Fibroblast of lung (primary cell): Measurements from ENCODE around the gene GMPR2. TPM values are rescaled to one million over a fixed set of nuclear protein-coding genes. Genes with fewer than 3 reads are reported as not detected.

Experiments
- DNase-seq, 2 donors: peaks; one replicate each; pipeline versions ENCODE4 v3.0.0 to v3.0.0-alpha.2; 2010; ENCODE audit warnings: low read depth in 2 of 2
- H2AFZ ChIP-seq: 2 replicates; pipeline ENCODE4 v1.5.1; 2012; ENCODE audit warnings: low read length, control low read depth, inconsistent platforms
- H3K27ac ChIP-seq: 2 replicates; pipeline ENCODE4 v1.5.1; 2011; ENCODE audit warnings: low read length, control low read depth; ENCODE audit not compliant: insufficient read depth
- H3K27me3 ChIP-seq: 2 replicates; pipeline ENCODE4 v1.5.1; 2011; ENCODE audit warnings: mild to moderate bottlenecking, low read length; ENCODE audit not compliant: control insufficient read depth, insufficient read depth
- H3K36me3 ChIP-seq: 2 replicates; pipeline ENCODE4 v1.5.1; 2011; ENCODE audit warnings: low read length; ENCODE audit not compliant: control insufficient read depth, insufficient read depth
- H3K4me1 ChIP-seq: 2 replicates; pipeline ENCODE4 v1.5.1; 2011; ENCODE audit warnings: low read length; ENCODE audit not compliant: control insufficient read depth, insufficient read depth; ENCODE audit errors: extremely low read depth
- H3K4me2 ChIP-seq: 2 replicates; pipeline ENCODE4 v1.5.1; 2011; ENCODE audit warnings: low read length, control low read depth; ENCODE audit not compliant: insufficient read depth; ENCODE audit errors: extremely low read depth
- H3K4me3 ChIP-seq, 4 experiments: fragments of 200-600 bp in 1 of 4; sonication (generic) in 1 of 4; replicated peaks in 1 of 4; 2 replicates each; pipeline ENCODE4 v1.5.1; 2011 to 2016; ENCODE audit warnings: low read length in 4 of 4, low read depth in 3 of 4, mild to moderate bottlenecking in 3 of 4, control low read depth in 2 of 4, inconsistent platforms in 1 of 4, mixed read lengths in 1 of 4; ENCODE audit not compliant: insufficient read depth in 1 of 4; ENCODE audit errors: control extremely low read depth in 1 of 4
- H3K79me2 ChIP-seq: 2 replicates; pipeline ENCODE4 v1.5.1; 2012; ENCODE audit warnings: mild to moderate bottlenecking, low read length, inconsistent platforms; ENCODE audit not compliant: control insufficient read depth, insufficient read depth
- H3K9ac ChIP-seq: 2 replicates; pipeline ENCODE4 v1.5.1; 2011; ENCODE audit warnings: mild to moderate bottlenecking, low read length, control low read depth; ENCODE audit not compliant: insufficient read depth
- H3K9me3 ChIP-seq: 2 replicates; pipeline ENCODE4 v1.5.1; 2012; ENCODE audit warnings: low read depth, low read length; ENCODE audit not compliant: control insufficient read depth, insufficient read depth
- H4K20me1 ChIP-seq: 2 replicates; pipeline ENCODE4 v1.5.1; 2011; ENCODE audit warnings: low read length; ENCODE audit not compliant: control insufficient read depth, insufficient read depth; ENCODE audit errors: extremely low read depth
- EZH2 ChIP-seq: IDR thresholded peaks from 2 replicates; pipeline ENCODE4 v1.5.1; 2012; ENCODE audit warnings: low read length, control low read depth, mild to moderate bottlenecking; ENCODE audit errors: missing control alignments
- polyA plus RNA-seq, 2 donors: library from polyadenylated mRNA; depleted of rRNA in 1 of 2; stranded (reverse) in 1 of 2; unstranded in 1 of 2; fragments of >200 nt; gene quantifications; 2 replicates each; pipeline ENCODE4 v1.2.1, GENCODE V29; 2011 to 2012; ENCODE audit warnings: missing spikeins in 1 of 2
- total RNA-seq: library from RNA; depleted of rRNA; stranded (reverse); fragments of >200 nt; gene quantifications from 2 replicates; pipeline ENCODE4 v1.2.1, GENCODE V29; 2014
- TF ChIP-seq, protein P1 (sequence below), 2 donors: IDR thresholded peaks in 1 of 2; conservative IDR thresholded peaks in 1 of 2; 1 replicate in 1 of 2; 2 replicates in 1 of 2; pipeline ENCODE4 v1.5.1; 2011 to 2012; ENCODE audit warnings: low read length in 2 of 2, control low read depth in 1 of 2, inconsistent platforms in 1 of 2, low read depth in 1 of 2, mild to moderate bottlenecking in 1 of 2

GMPR2 gene
- total and polyA plus RNA-seq, 2 donors (not counting 1 experiment from before 2014, with no cell fraction given) = 80.2 to 128 TPM

DNA sequence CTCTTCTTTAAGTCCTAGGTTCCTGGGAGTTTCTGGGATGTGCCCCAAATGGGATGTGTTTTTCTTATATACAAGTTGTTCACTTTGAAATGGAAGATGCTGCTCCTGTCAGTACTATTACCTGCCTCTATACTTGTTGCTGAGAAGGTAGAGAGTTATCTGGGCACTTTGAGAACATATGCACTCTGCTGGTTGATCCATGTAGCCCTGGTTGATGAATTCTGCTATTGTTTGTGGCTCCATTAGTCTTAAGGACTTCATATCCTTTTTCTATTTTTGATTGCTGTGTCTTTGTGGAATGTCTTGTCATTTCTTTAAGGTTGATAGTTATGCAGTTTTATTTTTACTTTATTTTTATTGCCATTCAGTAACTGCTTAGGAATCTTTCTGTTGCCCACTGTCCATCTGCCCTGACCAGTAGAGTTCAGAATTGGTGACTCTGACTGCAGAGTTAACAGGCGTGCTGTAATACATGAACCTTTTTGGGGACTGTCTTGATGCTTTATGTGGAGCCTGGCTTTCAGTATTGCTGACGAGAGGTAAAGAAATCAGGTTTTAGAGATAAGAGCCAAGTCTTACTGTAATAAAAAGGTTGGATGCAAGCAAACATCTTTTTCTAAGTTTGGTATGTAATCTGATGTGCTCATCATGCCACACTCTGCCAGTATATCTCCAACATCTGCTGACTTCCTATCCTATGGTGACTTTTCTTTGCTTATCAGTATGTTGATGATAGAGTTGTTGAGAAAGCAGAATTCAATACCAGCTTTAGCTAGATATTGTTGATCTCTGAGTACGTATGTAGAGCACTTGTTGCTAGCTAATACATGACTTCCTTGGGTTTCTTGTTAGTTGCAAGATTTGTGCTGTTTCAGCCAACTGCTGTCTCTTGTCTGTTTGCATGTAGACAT, 1.6 kb downstream of the GMPR2 start:
- peak overlapping the region; percentile 100 for H3K4me2 ChIP-seq
- H3K9ac ChIP-seq = no peak overlapping the region
- H4K20me1 ChIP-seq = no peaks in the 10 kb centered on the region
- H3K4me1 ChIP-seq = peaks cover 15% of the 10 kb centered on the region
- H2AFZ ChIP-seq = no peak overlapping the region
- H3K79me2 ChIP-seq = peaks cover 46% of the 10 kb centered on the region
- H3K27me3 ChIP-seq = no peaks in the 10 kb centered on the region
- H3K27ac ChIP-seq = no peak overlapping the region
- H3K36me3 ChIP-seq = peaks cover 21% of the 10 kb centered on the region
- DNase-seq = no peak
- no peak for TF ChIP-seq EZH2
- TF ChIP-seq, protein P1, sequence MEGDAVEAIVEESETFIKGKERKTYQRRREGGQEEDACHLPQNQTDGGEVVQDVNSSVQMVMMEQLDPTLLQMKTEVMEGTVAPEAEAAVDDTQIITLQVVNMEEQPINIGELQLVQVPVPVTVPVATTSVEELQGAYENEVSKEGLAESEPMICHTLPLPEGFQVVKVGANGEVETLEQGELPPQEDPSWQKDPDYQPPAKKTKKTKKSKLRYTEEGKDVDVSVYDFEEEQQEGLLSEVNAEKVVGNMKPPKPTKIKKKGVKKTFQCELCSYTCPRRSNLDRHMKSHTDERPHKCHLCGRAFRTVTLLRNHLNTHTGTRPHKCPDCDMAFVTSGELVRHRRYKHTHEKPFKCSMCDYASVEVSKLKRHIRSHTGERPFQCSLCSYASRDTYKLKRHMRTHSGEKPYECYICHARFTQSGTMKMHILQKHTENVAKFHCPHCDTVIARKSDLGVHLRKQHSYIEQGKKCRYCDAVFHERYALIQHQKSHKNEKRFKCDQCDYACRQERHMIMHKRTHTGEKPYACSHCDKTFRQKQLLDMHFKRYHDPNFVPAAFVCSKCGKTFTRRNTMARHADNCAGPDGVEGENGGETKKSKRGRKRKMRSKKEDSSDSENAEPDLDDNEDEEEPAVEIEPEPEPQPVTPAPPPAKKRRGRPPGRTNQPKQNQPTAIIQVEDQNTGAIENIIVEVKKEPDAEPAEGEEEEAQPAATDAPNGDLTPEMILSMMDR (conservative IDR thresholded peaks at IDR 0.05 in 1 of 2, IDR thresholded peaks at IDR 0.05 in 1 of 2; ENCODE audit: low read depth in 1 of 2, low read length in 2 of 2) = no peak
- H3K4me3 ChIP-seq = peak overlapping the region in 1 of 4 experiments; percentile 18
- H3K9me3 ChIP-seq = no peaks in the 10 kb centered on the region

DNA sequence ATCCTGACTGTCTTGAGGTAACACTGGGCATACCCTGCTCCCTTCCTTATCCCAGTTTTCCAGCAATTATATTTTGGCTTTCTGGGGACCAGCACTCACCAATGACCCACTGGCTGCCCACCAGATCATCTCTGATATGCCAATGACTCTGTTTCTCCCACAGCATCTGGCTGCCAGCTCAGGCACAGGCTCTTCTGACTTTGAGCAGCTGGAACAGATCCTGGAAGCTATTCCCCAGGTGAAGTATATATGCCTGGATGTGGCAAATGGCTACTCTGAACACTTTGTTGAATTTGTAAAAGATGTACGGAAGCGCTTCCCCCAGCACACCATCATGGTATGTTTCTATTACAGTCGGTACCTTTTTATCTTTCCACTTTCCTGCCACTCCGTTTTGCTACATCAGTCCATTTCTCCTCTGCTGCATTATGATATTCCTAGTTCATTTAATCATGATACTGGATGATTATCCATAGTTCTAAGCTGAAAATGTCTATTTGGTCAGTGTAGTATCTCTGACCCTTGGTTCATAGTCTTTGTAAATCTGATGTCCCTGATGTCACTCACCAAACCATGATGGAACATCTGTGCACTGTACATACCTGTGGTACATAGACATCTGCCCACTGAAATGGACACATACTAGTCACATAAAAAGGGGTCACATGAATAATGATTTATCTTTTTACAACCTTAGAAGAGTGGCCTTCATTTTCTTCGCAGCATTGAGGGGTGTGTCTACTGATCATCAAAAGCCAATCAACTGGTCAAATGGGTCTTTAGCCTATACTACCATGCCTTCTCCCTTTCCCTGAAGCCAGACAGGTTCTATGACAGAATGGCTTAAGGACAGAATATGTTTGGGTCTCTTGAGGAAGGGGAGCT, 3.3 kb downstream of the GMPR2 start:
- H3K79me2 ChIP-seq = peaks cover 48% of the 10 kb centered on the region

More for the DNA sequence above, 3.3 kb downstream of the GMPR2 start:
- Histone ChIP-seq H4K20me1 (no peaks in the 10 kb centered on the region), H3K9ac (no peak overlapping the region), H3K4me2 (no peak overlapping the region), H3K27ac (no peak overlapping the region), H3K4me3 (no peak overlapping the region), H3K27me3 (no peaks in the 10 kb centered on the region), H2AFZ (no peak overlapping the region), H3K9me3 (no peaks in the 10 kb centered on the region), H3K4me1 (peaks cover 20% of the 10 kb centered on the region), H3K36me3 (peaks cover 31% of the 10 kb centered on the region)
- no peak for DNase-seq
- TF ChIP-seq, protein P1 (conservative IDR thresholded peaks at IDR 0.05 in 1 of 2, IDR thresholded peaks at IDR 0.05 in 1 of 2; ENCODE audit: low read depth in 1 of 2, low read length in 2 of 2) = no peak
- TF ChIP-seq EZH2 = no peak
